ENCODE measurements around the gene DCXR. TPM values are rescaled to one million over a fixed set of nuclear protein-coding genes. Genes with fewer than 3 reads are reported as not detected.
A peak's percentile ranks its signal among the peaks of the same experiment; 100 is the strongest.

The DCXR gene
- total RNA-seq, 6 experiments from 2014 or later: 73.4 to 100 (median 84.8) TPM

DNA sequence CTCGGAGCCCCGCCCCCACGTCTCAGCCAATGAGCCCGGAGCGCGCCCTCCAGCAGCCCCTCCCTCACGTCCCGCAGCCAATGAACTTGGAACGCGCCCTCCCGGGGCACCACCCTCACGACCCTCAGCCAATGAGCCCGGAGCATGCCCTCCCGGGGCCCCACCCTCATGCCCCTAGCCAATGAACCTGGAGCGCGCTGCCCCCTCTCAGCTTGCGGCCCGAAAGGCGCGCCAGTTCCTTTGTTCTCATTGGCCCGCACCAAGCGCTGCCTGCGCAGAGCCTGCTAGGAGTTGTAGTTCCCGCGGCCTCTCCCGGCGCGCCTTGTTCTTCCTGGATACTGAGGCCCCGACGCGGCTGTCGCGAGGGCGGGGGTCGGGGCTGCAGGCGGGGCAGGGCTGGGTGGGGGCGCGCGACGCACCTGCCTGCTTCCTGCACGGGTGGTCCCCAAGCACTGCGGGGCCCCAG, 14.5 kb downstream of the DCXR start, which contains the start of gene LRRC45:
Gene LRRC45 (plus strand): TSS at position 325 of the 466 bp plus-strand sequence. CDS start 339 bp downstream, outside the sequence.
- DNase-seq: peak; percentile 99
- Mint-ChIP-seq H3K9me3 (no peaks in the 10 kb centered on the region), H3K27me3 (ENCODE audit: insufficient read depth) (peaks cover 2% of the 10 kb centered on the region), H3K4me1 (ENCODE audit: low read depth) (peaks cover 17% of the 10 kb centered on the region), H3K36me3 (ENCODE audit: low read depth) (no peaks in the 10 kb centered on the region), H3K27ac (peak within 1 kb of the TSS; percentile 79), H3K4me3 (peak within 1 kb of the TSS; percentile 88)
- TF ChIP-seq, protein P1, sequence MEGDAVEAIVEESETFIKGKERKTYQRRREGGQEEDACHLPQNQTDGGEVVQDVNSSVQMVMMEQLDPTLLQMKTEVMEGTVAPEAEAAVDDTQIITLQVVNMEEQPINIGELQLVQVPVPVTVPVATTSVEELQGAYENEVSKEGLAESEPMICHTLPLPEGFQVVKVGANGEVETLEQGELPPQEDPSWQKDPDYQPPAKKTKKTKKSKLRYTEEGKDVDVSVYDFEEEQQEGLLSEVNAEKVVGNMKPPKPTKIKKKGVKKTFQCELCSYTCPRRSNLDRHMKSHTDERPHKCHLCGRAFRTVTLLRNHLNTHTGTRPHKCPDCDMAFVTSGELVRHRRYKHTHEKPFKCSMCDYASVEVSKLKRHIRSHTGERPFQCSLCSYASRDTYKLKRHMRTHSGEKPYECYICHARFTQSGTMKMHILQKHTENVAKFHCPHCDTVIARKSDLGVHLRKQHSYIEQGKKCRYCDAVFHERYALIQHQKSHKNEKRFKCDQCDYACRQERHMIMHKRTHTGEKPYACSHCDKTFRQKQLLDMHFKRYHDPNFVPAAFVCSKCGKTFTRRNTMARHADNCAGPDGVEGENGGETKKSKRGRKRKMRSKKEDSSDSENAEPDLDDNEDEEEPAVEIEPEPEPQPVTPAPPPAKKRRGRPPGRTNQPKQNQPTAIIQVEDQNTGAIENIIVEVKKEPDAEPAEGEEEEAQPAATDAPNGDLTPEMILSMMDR (IDR thresholded peaks at IDR 0.05): no peak

- Mint-ChIP-seq H3K9me3 (no peaks in the 10 kb centered on the region), H3K4me3 (peak within 1 kb of the TSS; percentile 88), H3K27me3 (ENCODE audit: insufficient read depth) (peaks cover 2% of the 10 kb centered on the region), H3K27ac (peak within 1 kb of the TSS; percentile 79), H3K4me1 (ENCODE audit: low read depth) (peaks cover 17% of the 10 kb centered on the region), H3K36me3 (ENCODE audit: low read depth) (no peaks in the 10 kb centered on the region)
- DNase-seq: no peak
- TF ChIP-seq, protein P1 (IDR thresholded peaks at IDR 0.05): no peak
Observed at GRCh38 chr17:82022310-82022980, 15.1 kb downstream of the DCXR start, which contains the start of gene CENPX. TSS of gene CENPX (minus strand) at chr17:82022878. CDS start at chr17:82022861, 17 bp downstream.

DNA sequence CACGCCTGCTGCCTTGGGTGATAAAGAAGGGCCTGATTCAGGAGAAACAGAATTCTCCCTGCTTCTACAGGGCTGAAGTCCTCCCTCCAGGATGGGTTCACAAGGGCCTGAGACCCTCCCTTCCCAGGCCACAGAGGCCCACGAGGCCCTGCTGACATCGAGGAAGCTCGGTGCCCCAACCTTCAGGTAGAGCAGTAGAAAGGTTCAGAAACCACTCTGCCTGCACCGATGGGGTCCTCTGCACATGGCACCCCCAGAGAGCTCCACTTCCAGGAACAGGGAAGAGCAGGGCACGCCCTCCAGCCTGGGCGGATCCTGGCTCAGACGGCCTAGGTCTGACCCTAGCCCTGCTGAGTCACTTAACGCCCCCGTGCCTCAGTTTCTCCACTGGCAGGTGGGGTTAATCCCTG, 15.6 kb downstream of the DCXR start:
- TF ChIP-seq, protein P1 (IDR thresholded peaks at IDR 0.05): no peak
- peaks cover 2% of the 10 kb centered on the region for H3K27me3 Mint-ChIP-seq (ENCODE audit: insufficient read depth)
- peaks cover 17% of the 10 kb centered on the region for H3K4me1 Mint-ChIP-seq (ENCODE audit: low read depth)
- peak overlapping the region; percentile 79 for H3K27ac Mint-ChIP-seq
- H3K4me3 Mint-ChIP-seq: peak overlapping the region; percentile 88
- no peaks in the 10 kb centered on the region for H3K9me3 Mint-ChIP-seq
- no peaks in the 10 kb centered on the region for H3K36me3 Mint-ChIP-seq (ENCODE audit: low read depth)
- DNase-seq: no peak

DNA sequence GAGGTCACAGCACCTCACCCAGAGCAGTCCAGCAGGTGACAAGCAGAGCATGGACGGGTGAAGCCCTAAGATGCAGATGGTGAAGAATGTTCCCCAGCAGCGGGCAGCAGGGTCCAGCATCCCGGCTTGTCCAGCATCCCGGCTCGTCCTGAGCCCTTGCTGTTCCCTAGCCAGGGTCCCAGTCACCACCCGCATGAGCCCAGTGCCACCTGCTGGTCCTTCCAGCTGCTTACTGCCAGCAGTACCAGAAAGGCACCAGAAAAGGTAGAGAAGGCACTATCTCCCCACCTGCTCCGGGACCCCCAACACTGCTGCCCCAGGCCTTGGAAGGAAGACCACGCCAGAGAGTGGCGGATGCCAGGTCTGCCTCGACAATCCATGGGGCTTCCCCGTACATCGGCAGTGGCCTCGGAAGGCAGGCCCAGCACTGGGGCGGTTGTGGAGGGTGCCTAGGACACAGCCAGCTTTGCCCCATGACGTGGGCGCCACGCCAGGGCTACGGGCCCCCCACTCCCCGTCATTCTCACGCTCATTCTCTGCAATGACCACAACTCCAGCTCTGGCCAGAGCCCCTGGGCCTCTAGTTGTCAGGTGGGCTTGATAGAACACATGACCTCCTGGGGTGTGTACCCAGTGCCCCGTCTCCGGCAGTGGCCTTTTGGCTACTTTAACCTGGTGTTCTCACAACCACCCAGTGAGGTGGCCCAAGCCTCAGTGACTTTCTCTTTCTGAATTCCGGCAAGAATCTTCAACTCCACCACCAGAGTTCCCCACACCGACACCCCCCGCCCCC, 16.2 kb downstream of the DCXR start:
- Mint-ChIP-seq H3K4me3 (peak overlapping the region; percentile 88), H3K27ac (peak overlapping the region; percentile 79), H3K9me3 (no peaks in the 10 kb centered on the region), H3K36me3 (ENCODE audit: low read depth) (no peaks in the 10 kb centered on the region), H3K27me3 (ENCODE audit: insufficient read depth) (peaks cover 2% of the 10 kb centered on the region), H3K4me1 (ENCODE audit: low read depth) (peaks cover 17% of the 10 kb centered on the region)
- TF ChIP-seq, protein P1 (IDR thresholded peaks at IDR 0.05): peak; percentile 87
- peak; percentile 79 for DNase-seq

GRCh38 chr17:82020572-82021106, 16.9 kb downstream of the DCXR start:
- no peak overlapping the region for H3K4me3 Mint-ChIP-seq
- TF ChIP-seq, protein P1 (IDR thresholded peaks at IDR 0.05): no peak
- peak overlapping the region; percentile 13; the same call in 1 of the 2 replicates for H3K27ac Mint-ChIP-seq
- H3K27me3 Mint-ChIP-seq (ENCODE audit: insufficient read depth): peaks cover 2% of the 10 kb centered on the region
- no peaks in the 10 kb centered on the region for H3K9me3 Mint-ChIP-seq
- peaks cover 17% of the 10 kb centered on the region for H3K4me1 Mint-ChIP-seq (ENCODE audit: low read depth)
- H3K36me3 Mint-ChIP-seq (ENCODE audit: low read depth): no peaks in the 10 kb centered on the region
- no peak for DNase-seq
